Ureter (tissue), 1 donor: Measurements from ENCODE around the gene TPPP. TPM values are rescaled to one million over a fixed set of nuclear protein-coding genes. Genes with fewer than 3 reads are reported as not detected.

Experiments used
- DNase-seq: peaks from one replicate; pipeline ENCODE4 v3.0.0-alpha.2; 2020; ENCODE audit warnings: low spot score
- total RNA-seq: library from RNA; stranded (reverse); gene quantifications from one replicate; pipeline ENCODE4 v1.2.4, GENCODE V29; 2023
- donor health status: DM: yes; HTN: yes; CAD: no.

Gene TPPP
- total RNA-seq, 1 donor from 2014 or later = 7.5 TPM

GRCh38 chr5:665541-665955, 27.6 kb downstream of the TPPP start:
- no peak for DNase-seq

- DNase-seq = no peak
Measured at GRCh38 chr5:664994-665360, 28.2 kb downstream of the TPPP start.

GRCh38 chr5:664343-664993, 28.7 kb downstream of the TPPP start:
- DNase-seq = no peak

GRCh38 chr5:663436-664342, 29.5 kb downstream of the TPPP start:
- DNase-seq = no peak

DNA sequence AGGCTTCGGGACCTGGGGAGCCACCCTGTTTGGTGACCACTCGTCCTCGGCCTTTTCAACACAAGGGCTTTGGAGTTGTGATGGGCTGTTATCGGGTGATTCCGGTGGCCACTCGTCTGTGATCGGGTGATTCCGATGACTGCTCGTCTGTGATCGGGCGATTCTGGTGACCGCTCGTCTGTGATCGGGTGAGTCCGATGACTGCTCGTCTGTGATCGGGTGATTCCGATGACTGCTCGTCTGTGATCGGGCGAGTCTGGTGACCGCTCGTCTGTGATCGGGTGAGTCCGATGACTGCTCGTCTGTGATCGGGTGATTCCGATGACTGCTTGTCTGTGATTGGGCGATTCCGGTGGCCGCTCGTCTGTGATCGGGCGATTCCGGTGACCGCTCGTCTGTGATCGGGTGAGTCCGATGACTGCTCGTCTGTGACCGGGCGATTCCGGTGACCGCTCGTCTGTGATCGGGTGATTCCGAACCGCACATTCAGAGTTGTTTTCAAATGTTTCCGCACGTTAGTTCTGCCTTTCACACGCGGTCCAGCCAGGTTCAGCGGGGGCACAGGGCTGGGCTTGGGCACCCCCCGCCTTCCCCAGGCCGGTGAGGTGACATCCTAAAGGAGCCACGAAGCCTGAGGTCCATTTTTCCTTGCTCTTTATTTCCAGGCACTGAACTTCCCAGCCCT, 30.3 kb downstream of the TPPP start:
- no peak for DNase-seq

GRCh38 chr5:661891-662750, 31.0 kb downstream of the TPPP start:
- no peak for DNase-seq

GRCh38 chr5:660491-661030, 32.6 kb downstream of the TPPP start:
- no peak for DNase-seq

GRCh38 chr5:659496-660263, 33.5 kb downstream of the TPPP start:
- no peak for DNase-seq

DNA sequence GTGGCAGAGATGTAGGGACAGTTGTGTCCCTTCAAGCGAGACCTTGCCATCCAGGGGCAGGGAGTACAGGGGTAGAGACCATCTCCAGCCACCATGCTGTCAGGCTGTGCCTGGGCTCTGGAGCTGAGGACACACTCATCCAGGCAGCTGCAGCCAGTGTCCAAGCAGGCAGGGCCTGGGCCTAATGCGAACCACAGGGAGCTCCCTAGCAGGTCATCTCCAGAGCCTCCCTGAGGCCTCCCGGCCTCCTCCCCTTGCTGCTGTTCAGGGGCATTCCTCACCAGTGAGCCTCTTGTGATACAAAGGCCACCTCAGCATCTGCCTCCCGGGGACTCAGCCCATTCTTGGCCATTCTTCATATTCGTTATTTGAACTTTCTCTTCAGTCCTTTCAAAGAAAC, 35.0 kb downstream of the TPPP start:
- no peak for DNase-seq

DNA sequence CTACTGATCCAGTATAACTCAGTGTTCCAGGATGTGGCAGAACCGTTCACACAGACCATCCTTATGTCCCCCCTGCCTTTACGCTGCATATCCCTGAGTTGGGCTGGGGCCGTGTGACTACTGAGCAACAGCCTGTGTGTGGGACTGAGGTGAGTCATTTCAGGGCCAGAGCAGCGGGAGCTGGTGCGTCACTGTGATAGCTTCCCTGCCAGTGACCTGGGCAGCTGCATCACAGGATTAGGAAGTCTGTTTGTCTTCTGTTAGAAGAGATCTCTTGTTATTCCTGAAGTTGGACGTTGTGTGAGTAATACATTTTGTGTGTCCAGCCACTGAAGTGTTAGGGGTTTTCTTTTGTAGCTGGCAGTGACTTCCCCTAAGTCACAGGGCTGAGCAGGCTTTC, 35.6 kb downstream of the TPPP start:
- DNase-seq = no peak

- DNase-seq = no peak
Measured at GRCh38 chr5:655406-655805, 37.7 kb downstream of the TPPP start.

GRCh38 chr5:654071-654778, 38.9 kb downstream of the TPPP start:
- no peak for DNase-seq

GRCh38 chr5:652773-653350, 40.3 kb downstream of the TPPP start:
- no peak for DNase-seq

- no peak for DNase-seq
Measured at GRCh38 chr5:652023-652515, 41.1 kb downstream of the TPPP start.

- DNase-seq = no peak
Measured at GRCh38 chr5:651296-652022, 41.7 kb downstream of the TPPP start.

DNA sequence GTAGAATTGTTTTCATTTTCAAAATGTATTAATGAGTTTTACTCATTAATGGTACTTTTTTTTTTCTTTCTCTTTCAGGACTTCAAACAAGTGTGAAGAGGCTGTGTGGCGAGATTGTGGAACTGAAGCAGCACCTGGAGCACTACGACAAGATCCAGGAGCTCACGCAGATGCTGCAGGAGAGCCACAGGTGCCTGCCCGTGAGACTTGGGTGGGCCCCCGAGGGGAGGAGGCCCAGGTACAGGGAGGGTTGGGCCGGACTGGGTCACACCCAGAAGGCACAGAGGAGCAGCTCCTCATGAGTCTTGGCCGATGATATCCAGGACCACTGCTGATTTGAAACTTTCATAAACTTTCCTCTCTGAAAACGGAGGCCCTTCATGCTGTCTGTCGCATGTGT, 45.4 kb downstream of the TPPP start:
- no peak for DNase-seq

DNA sequence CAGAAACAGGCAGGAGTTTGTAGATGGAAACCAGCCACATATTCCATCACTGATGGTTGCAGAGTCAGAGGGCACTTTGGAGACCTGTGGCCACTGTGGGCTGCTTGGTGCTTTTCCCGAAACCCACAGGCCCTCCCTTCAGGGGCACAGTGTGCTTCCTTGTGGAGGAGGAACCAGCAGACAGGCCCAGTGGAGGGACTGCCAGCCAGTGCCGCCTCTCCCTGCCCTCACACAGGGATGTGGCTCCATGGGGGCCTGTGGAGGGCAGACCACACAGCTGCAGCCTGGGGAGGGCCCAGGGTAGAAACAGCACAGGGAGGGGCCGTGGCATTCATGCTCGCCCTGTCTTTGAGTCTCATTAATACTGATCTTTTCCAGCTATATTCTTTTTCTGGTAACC, 45.8 kb downstream of the TPPP start:
- DNase-seq = no peak

- no peak for DNase-seq
Measured at GRCh38 chr5:646396-647201, 46.6 kb downstream of the TPPP start.
